Tongue (tissue), 2 donors: ENCODE results near the gene IL20RA. TPM values are rescaled to one million over a fixed set of nuclear protein-coding genes. Genes with fewer than 3 reads are reported as not detected.
A peak's percentile ranks its signal among the peaks of the same experiment; 100 is the strongest.
"Not testable (repeated sequence)": the region's sequence is repeated elsewhere in the genome, so short reads cannot be mapped to it uniquely, and the experiment has no call there.

Experiments
- DNase-seq: peaks from one replicate; pipeline ENCODE4 v3.0.0-alpha.2; 2015
- total RNA-seq: library from RNA; depleted of rRNA; stranded (reverse); fragments of >200 nt; gene quantifications from one replicate; pipeline ENCODE4 v1.2.3, GENCODE V29; 2014

The IL20RA gene
- total RNA-seq, 1 donor from 2014 or later = 4.6 TPM

DNA sequence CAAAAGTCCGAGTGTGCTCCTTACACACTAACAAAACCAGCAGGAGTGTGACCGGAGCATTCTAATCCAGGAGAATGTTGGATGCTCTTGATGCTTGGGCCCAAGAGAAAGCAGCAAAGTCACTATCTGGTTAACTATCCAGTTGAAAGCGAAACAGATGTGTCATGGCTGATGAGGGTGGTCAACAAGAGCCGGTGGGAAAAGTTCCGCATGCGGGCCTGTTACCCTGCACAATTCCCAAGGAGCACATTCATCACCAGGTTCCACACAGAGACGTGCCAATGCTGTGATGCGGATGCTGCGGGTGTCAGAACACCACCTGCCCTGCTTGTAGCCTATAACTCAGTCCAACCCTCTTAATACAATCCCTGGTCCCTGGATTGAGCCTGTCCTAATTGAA is 38.7 kb downstream of the IL20RA start:
- no peak for DNase-seq

DNA sequence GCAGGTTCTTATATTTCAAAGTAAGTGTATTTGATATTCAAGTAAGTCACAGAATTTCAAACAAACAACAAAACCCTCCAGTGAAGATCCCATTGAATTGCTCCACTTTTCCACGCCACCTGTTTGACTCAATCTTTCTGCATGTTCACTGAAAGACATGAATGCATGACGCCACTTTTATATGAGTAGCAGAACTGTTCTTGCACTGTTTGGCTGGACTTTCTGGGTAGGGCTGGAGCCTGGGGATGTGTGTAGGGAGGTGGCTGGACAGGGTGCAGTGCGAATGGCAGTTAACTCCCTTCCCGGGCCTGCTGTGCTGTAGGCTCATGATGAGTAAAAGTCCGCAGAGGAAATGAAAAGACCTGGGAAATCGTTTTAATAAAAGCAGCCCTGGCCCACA is 39.7 kb downstream of the IL20RA start:
- DNase-seq = peak; percentile 74

DNA sequence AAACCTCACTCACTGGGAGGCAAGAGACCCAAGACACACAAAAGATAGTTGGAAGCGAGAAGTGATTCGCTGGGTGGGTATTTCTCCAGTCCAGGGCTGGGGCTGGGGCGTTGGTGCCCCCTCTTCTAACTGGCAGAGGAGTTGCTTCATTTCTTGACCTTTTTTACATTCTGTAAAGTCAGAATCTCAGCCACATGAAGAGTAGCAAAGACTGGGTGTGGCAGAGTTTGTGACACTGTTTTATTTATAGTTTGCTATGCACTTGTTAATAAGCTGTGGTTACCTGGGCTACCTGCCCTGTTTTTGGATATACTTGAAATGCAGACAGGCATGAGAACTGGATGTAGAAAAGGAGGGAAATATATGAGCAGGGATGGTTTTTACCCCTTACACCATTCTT is 42.3 kb downstream of the IL20RA start:
- DNase-seq = no peak

DNA sequence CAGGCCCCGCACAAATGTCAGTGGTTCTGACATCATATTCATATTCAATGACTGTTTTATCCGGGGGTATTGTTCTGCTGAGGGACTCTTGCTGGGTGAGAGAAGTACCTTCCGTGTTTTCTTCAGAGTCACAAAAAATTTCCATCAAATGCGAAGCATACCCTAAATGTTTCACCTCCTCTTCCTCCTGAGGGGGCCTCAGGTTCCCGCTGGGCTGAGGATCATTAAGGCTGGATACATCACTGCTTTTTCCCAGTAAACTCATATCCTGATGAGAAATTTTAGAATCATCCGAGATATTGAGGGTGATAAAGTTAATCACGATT is 42.8 kb downstream of the IL20RA start:
- DNase-seq = no peak

DNA sequence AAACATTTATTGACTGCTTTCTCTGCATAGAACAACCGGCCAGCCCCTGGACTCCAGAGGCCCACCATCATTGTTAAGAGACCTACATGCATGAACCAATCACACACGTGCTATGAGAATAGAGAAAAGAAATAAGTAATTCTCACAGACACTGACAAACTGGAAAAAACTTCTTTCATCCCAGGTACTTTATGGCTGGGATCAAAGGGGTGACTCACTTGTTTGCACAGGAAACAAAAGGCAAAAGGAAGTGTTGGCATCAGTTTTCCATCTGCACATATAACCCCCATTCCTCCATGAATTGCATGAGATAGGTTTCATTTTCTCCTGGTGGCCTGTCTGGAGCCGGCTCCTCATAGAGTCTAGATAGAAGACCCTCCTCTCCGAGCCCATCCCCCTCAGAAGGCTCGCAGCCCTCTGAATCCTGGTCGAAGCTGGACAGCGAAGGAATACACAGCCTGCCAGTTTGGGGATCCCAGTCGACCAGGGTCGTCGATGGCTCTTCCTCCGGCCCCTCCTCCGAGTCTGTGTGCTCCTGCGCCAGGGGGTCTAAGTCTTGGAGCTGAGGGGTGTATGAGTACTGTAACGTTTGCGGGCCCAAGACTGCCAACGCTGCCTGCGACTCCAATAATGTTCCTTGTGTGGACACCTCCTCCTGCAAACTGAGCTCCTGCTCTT is 43.3 kb downstream of the IL20RA start:
- no peak for DNase-seq

DNA sequence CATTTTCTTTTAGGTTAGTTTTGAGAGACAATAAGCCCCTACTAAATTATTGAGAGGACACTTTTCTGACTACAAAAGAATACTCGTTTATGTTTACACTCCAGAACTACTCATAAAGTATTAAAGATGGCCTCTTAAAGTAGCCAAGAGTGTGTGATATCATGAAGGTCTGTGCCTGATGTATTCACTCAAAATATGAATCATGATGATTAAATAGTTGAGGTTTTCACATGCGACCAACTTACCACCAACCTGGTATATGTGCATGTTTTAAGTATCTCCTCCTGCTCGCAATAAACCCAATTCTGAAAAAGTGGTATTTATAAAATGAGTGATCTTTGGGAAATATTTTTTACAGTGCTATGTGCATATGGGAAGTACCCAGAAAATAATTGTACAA is 43.9 kb downstream of the IL20RA start:
- DNase-seq = no peak

DNA sequence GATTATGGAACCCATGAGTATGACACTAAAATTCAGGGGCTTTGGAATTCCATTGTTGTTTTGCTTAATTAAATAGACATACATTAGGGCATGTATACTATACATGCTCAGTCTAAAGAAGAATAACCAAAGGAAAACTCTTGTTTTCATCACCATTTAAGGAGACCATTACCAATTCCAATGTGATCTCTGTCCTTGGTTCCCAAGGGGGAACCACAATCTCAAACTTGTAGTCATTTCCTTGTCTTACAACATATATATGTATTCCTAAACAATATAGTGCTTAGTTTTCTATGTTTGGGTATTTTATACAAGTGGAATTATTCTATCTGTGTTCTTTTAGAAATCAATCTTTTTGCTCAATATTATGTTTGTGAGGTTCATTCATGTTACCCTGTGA is 49.2 kb downstream of the IL20RA start:
- DNase-seq = no peak

DNA sequence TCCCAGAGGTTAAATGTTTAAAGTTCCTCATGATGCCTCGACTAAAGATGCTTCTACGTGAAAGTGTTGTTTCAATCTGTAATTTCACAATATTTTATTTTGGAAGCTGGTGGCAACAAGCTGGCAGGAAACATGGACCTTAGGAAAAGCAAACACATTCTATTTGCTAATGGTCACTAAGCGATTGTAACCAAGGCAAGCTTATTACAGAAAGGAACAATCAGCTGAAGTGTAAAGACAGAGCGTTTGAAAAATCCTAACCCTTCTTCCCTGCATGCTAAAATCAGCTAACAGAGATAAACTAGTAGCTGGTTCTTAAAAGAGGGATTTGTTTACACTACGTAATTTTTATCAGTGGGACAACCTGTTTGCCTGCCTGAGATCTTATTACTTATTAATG is 50.0 kb downstream of the IL20RA start:
- no peak for DNase-seq

DNA sequence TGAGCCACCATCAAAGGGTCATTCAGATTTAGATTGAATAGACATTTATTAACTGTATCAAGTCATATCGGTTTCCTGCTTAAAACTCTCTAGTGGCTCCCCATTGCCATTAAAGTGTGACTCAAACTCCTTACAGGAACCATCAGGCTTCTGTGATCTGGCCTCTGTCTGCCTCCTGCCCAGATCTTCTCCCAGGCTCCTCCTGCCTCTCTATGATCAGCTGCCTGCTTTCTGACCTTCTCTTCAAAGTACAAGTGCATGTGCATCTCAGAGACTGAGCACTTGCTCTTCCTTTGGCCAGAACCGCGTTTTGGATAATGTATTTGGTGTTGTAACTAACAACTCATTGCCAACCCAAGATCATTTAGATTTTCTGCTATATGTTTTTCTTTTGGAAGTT is 52.7 kb downstream of the IL20RA start:
- no peak for DNase-seq

DNA sequence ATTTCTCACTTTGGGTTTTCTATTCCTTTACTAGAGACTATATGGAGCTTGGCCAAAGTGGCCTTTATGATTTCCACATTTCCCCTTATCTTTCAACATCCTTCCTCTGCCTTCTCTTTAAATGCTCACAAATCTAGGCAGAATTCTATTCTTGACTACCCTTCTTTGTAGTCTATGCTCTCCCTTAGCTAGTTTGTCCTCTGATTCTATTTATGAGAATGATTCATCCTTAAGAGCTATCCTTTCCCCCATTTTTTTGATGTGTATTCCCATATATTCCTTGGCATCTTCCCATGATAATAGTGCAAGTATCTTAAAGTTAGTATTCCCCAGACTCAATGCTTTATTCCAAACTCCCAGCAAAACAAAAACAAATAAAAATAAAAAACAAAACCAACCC is 53.1 kb downstream of the IL20RA start:
- DNase-seq = no peak

DNA sequence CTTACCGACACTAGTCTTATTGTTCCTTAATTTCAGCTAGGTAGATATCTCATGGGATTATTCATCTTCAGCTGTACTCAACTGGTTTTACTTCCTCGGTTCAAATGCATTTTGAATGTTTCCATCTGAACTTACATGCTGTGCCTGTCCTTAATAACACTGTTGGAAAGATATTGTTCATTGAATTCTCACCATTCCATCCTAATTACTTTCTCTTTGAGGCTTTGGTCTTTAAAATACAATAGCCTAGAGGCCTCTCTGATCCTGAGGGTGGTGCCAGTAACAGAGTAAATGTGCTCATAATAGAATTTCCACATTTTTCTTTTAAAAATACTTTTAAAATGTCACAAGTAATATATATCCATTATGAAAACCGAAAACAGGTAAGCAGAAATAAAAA is 54.0 kb downstream of the IL20RA start:
- no peak for DNase-seq

DNA sequence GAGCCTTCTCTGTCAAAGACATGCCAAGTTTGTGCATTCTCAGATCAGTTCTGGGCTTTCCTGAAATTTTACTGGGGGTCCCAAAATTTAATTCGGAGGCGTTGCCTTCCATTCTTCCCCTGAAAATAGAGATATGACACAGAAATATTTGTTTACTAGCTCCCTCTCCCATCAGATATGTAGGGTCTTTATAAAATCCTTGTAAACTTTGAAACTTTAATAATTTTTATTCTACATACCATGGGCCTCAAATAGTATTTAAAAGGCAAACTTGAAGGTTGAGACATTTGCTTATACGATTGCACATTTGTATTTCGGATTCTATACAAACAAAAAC is 54.6 kb downstream of the IL20RA start:
- no peak for DNase-seq

DNA sequence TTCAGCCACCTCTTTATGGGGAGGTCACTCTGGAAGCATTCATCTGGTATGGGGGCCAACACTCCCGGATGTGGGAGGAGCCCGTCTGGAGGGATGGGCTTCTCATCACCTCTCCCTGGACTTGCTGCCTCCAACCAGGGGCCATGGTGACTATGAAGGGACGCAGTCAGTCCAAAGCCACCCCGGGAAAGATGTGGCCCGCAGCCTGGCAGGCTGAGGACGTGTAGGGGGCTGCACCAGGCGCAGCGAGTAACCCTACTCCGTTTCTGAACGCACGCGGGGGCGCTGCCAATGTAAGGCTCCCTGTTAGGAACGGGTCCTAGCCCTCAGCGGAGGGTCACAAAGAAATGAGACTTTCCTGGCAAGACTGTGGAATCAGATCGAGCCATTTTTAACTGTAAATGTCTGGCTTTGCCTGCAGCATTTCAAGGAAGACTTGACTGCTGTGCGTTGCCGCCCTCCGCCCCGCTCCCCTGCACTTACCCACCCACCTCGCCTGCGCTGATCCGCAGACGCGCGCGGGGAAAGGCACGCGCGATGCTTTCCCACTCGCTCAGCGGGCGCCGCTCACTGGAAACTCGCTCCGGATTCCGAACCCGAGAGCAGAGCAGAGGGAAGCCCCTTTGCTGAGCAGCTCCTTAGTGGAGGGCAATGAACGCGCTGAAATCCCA is 55.1 kb downstream of the IL20RA start:
- peak; percentile 64 for DNase-seq

DNA sequence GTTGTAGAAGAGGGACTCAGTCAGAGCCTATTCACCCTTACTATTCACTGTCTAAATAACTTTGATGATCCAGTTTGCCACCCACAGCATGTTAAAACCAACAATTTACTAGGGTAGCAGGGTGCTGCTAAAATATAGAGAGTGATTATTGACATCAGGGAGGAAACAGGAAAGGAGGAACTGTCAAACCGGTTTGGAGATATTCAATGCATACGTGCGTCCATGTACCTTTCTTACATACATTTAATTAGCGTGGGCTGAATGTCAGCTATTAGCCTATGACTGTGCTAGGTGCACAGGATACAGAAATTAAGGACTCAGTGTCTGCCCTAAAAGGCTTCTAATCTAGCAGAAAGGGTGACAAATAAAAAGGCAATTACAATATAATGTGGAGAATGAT is 57.2 kb downstream of the IL20RA start:
- no peak for DNase-seq

DNA sequence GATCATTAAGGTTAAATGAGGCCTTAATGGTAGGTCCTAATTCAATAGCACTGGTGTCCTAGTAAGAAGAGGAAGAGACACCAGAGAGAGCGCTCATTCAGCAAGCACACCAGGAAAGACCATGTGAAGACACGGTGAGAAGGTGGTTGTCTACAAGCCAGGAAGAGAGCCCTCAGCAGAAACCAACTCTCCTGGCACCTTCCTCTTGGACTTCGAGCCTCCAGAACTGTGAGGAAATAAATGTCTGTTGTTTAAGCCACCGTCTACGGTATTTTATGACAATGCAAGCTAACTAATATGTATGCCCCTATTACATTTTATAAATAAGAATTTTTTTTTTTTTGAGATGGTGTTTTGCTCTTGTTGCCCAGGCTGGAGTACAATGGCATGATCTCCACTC is 59.3 kb downstream of the IL20RA start:
- DNase-seq = no peak

DNA sequence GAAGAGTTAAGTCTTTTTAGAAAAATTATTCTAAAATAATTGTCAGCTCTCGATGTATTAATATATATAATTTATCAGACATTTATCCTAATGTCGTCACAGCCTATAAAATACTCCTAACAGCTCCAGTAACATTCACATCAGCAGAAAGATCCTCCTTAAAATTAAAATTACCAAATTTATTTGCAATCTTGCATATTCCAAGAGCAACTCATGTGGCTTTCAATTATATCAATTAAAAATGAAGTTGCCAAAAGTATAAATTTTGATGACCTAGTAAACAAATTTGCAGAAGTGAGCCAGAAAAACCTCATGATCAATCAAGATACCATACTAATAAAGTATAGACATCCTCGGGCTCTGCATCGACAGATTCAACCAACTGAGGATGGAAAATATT is 60.2 kb downstream of the IL20RA start:
- DNase-seq = no peak

DNA sequence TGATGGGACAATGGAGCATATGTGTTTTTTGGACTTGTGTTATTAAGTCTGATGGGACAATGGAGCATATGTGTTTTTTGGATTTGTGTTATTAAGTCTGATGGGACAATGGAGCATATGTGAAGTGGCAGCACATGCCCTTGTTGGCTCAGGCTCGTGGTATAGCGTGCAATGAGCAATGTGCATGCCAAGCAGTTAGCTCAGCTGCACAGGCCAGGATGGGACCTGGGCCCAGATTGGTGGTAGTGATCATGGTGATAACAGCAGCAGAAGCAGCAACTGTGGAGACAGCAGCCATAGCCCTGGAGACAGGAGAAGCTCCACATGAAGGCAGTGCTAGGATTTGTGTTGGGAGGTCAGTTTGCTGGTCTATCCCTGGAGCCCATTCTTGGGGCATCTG is 61.1 kb downstream of the IL20RA start:
- DNase-seq = peak; percentile 62

DNA sequence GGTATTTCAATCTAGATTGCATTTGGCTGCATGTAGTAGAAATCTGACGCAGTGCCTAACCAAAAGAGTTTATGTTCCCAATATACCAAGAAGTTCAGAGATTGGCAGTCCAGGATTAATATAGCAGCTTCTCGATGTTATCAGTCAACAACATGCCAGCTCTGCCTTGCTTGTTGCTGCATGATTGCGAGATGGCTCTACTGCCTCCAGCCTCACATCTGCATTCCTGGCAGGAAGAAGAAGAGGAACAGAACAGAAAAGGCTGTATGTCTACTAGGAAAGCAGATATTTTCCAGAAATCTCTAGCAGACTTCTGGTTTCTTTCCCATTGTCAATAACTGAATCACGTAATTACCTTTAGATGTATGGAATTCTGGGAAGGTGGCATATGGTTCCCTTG is 61.8 kb downstream of the IL20RA start:
- no peak for DNase-seq

DNA sequence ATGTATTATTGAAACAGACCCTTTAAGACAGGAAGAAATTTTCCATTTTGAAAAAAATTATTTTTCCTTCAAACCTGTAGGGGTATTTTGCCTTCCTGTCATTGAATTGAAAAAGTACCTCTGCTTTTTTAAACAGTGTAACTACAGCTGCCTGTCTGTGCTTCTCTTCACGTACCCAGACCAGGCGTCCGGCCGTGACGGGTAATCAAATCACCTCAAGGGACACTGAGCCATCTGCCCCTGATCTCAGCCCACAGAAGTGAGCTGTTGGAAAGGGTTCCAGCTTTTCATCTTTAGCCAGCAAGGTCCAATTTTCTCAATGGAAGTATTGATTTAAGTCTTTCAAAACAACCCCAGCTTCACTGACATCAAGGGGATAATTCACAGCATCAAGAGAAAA is 64.7 kb downstream of the IL20RA start:
- DNase-seq = no peak

DNA sequence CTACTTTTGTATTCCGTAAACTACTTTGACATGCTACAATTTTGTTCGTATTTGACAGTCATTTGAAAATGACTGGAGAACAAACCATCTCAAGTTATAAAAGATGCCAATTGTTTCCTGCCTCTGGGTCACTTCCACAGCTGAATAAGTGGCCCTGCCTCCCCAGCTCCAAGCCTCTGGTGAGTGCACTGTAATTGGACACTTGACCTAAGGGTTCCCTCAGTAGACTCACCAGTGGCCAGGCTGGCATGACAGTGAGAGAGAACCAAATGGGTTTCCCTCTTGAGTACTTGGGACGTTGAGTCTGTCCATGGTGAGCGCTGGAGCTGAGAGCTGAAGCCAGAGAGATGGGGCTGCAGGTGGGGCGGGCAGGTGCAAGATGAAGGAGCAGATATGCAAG is 65.6 kb downstream of the IL20RA start:
- DNase-seq = no peak

DNA sequence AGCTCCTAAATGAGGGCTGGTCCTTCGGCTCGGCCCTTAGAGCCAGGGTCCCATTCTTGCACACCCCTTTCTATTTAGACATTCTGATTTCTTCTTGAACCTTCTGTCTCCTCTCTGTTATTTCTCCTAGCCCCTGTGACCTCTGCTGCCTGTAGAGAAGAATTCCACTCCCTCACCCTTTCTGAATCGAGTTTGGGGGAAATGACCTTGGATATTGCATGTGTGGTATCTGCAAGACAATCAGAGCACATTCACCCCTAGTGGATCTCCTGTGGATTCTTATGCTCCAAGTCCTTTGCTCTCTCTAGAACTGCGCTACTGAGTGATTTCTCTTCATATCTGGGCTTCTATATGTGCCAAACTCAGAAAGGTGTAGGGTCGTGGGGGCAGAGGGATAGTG is 67.7 kb downstream of the IL20RA start:
- DNase-seq = no peak

DNA sequence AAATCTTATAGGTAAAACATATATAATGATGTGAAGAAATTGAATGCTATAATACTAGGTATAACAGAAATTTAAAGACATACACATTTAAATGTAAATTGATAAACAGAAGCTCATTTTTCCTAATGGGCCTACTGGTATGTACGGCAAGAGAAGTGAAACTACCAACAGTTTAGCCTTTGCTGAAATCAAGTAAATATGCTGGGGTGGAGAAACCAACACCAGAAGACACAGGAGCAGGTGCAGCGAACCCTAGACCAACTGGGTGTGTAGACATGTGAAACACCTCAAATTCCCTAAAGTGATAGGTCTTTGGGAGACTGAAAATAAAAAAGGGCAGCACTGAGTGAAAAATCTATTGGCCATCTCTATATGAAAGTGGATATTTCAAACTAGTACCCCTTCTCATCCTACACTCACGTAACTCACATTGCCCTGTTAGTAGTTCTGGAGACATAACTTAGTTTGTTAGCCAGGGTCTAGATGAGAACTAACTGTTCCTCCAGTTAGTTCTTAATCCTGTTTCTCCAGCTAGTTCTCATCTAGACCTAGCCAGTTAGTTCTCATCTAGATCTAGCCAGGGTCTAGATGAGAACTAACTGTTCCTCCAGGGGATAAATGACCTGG is 69.6 kb downstream of the IL20RA start:
- DNase-seq = no peak

DNA sequence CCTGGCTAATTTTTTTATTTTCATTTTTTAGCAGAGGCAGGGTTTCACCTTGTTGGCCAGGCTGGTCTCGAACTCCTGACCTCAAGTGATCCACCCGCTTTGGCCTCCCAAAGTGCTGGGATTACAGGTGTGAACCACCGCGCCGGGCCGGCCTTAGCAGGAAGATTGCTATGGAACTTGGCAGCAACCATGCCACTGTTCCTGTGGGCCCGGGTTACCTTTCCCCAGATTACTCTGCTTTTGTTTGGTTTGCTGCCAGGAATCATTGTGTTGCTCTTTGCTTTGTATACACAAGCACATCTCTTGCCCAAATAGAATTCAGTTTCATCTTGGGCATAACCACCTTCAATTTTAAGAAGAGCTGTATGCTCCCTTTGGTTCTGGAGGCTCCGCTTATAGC is 71.0 kb downstream of the IL20RA start:
- DNase-seq = not testable (repeated sequence)

DNA sequence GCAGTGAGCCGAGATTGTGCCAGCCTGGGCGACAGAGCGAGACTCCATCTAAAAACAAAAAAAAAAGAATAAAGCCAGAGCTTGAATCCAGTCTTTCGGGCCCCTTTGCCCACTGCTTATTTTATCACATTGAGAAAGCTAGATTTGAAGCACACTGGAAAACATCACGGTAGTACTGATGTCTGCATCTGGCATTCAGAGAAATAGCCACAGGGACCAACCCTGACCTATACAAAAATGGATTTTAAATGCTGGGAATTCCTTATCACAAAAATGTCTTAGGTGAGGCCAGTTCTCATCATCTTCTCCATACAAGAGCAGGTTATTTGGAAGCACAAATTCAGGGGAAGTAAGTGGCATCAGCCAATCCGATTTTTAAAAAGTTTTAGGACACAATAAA is 73.2 kb downstream of the IL20RA start:
- no peak for DNase-seq
